ENCODE measurements around the gene CSN3.

Gene CSN3

GRCh38 chr4:70297576-70297975 lies 55.2 kb downstream of the CSN3 start:
- no peak for DNase-seq (ENCODE audit: low spot score)

- DNase-seq (ENCODE audit: low spot score): no peak
Observed at GRCh38 chr4:70298051-70298450, 55.7 kb downstream of the CSN3 start.

GRCh38 chr4:70299643-70300042 lies 57.2 kb downstream of the CSN3 start:
- no peak for DNase-seq (ENCODE audit: low spot score)

GRCh38 chr4:70300215-70300614 lies 57.8 kb downstream of the CSN3 start:
- no peak for DNase-seq (ENCODE audit: low spot score)
